Fibroblast of peridontal ligament (primary cell): ENCODE measurements around the gene SERBP1.
"Not testable (repeated sequence)": the region's sequence is repeated elsewhere in the genome, so short reads cannot be mapped to it uniquely, and the experiment has no call there.

Source experiments
- DNase-seq: peaks from one replicate; pipeline ENCODE4 v3.0.0-alpha.2; 2010; ENCODE audit errors: extremely low read depth

The SERBP1 gene

DNA sequence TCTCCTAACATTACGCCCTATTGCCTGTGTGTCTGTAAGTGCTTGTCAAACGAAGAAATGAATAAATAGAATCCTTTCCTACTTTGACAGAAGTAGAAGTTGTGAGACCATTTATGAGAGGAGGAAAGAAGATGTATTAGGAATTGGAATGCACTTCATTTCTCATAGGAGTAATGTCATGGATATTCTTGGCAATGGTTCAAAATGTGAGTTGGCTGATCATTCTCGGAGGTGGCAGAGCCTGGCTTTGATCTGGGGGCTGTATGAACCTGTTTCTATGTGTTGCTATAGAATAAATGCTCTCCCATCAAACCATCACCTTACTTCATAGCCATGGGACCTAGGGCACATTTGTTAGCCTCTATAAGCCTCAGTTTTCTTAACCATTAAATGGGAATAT, 10.1 kb upstream of the SERBP1 start:
- DNase-seq: no peak

DNA sequence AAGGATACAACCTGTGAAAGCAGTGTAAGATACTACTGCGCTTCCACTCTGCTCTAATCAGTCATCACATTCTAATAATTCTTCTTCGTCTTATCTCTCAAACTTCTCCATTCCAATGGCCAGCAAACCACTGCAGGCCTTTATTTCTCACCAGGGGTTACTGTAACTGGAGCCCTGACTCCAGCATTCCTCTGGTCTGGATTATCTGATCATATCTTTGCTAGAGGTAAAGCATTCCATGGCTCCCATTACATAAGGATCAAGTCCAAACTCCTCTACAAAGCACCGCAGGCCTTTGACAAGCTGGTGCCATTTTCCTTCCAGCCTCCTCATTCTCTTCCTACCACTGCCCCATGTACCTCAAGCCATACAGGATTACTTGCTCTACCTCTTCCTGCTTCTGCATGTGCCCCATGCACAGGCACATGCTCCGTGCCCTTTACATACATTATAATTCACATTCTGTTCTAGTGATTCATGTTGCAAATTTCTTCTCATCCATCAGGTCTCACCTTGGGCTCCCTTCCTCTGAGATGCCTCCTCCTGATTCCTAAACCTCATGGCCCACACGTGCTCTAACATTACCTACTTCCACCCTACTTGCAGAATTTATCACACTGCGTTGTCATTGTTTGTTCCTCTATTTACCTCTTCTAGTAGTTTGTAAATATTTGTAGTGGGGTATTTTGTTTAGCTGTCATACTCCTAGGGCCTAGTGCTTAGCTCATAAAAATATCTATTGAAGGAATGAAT, 9.3 kb upstream of the SERBP1 start:
- no peak for DNase-seq

- DNase-seq: no peak
Measured at GRCh38 chr1:67437961-67438360, 7.8 kb upstream of the SERBP1 start.

GRCh38 chr1:67436511-67437055, 6.4 kb upstream of the SERBP1 start:
- no peak for DNase-seq

DNA sequence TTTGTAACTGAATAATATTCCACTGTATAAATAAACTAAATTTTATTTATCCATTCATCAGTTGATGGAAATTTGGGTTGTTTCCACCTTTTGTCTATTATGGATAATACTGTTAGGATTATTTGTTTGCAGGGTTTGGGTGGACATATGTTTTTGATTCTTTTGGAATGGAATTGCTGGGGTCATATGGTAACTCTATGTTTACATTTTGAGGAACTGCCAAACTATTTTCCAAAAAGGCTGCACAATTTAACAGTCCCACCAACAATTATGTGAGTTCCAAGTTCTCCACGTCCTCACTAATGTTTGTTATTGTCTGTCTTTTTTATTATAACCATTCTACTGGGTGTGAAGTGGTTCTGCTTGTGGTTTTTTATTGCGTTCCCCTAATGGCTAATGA, 4.3 kb upstream of the SERBP1 start:
- DNase-seq: peak; percentile 90

GRCh38 chr1:67433837-67434236, 3.6 kb upstream of the SERBP1 start:
- DNase-seq: peak; percentile 19

GRCh38 chr1:67432745-67433144, 2.5 kb upstream of the SERBP1 start:
- no peak for DNase-seq

- no peak for DNase-seq
Measured at GRCh38 chr1:67431869-67432578, 1.8 kb upstream of the SERBP1 start.

DNA sequence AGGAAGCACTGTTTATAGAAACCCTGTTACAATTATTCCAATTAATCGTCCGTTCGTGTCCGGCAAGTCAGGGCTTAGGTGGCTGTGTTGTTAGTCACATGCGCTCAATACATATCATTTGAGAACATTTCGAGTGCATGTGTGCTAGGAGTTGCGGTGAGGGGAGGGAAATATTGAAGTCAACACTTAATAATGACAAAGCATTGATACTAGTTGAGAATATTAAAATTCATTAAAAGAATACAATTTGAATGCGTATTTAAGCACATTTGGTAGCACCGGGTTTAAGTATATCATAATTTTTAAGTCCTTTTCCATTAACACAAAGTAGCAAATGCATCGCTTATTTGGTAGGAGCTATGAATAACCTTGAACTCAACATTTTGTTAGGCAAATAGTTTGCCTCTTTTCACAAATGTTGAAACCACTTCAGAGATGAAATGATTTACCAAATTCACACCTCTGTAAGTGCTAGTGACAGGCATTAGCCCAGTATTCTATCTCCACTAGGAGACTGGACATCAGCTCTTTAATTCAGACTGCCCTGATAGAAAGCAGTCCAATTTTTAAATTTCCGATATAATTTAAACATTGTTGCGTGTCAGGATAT, 1.1 kb upstream of the SERBP1 start:
- DNase-seq: no peak

- no peak for DNase-seq
Measured at GRCh38 chr1:67429528-67430357, 459 bp downstream of the SERBP1 start.

DNA sequence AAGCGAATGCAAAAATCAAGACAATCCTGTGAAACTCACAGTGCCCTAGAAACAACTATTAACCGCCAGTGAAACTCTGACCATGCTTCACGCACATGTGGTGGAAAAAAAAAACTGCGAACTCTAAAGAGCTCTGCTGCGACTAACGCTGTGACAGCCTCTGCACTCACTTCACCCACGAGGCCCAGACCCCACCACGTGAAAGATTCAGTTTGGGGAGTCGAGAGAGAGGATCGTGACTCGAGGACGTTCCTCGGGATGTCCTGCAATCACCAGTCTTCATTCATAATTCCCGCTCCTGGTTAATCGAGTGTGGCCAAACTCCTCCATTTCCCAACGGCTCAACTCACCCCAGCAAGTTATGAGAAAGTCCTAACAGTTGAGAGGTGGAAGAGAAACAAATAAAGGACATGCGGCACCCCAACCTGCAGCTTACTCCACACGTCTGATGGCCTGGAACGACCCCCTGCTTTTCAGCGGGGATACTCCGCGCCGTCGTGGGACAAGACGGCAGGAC, 1.1 kb downstream of the SERBP1 start:
- DNase-seq: no peak

DNA sequence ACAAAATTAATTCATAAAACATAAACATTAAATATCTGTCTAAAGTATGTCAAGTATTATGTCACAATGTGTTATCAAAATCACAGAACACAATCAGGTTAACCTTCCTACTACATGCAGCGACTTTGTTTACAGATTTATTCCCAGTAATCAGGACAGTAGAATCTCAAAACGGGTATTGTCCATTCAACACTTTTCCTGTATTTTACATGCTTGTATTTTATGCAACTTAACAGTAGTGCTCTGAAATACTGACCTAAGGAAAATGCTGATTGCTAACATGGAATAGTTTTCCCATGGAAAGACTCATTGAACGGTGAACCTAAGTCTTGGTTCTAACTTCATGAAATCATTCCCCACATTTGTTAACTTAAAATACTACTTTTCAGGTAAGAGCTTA, 2.3 kb downstream of the SERBP1 start:
- no peak for DNase-seq

GRCh38 chr1:67427465-67427864, 2.7 kb downstream of the SERBP1 start:
- DNase-seq: no peak

DNA sequence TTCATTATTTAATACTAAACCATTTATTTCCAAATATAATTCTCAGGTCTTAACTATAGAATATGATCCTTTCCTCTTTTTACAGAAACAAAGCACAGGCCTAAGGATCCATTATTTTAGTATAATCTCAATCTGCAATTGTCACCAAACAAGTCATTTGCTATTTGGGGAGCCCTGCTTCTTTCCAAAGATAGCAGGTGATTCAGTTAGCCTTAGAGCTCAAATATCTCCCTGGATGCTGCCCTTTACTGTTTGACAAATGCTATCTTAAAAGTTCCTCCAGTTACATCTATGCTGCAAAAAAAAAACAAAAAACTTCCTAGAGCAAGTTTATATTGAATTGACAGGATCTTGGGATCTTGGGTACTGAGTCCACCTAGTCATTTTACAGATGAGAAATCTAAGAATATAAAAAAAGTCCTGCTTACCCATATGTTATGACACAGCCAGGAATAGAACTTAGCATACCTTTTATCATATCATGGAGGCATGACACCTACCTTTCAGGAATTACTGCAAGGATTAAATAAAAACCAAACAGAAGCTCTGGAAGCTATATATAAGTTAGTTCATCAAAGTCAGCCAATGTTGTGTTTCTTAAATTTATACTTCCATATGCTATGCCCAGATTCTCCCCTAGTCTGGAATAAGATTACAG, 9.2 kb downstream of the SERBP1 start:
- no peak for DNase-seq

- no peak for DNase-seq
Measured at GRCh38 chr1:67418839-67419586, 11.2 kb downstream of the SERBP1 start.

DNA sequence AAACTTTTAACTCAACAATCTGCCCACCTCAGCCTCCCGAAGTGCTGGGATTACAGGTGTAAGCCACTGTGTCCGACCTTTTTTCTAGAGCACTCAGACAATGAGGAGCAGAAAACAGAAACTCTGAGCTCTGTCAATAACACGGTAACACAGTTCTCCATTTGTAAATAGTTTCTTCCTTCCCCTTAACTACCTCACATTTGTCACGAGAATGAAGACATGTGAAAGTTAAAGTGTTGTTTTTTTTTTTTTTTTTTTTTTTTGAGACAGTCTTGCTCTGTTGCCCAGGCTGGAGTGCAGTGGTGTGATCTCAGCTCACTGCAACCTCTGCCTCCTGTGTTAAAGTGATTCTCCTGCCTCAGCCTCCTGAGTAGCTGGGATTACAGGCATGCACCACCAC, 12.5 kb downstream of the SERBP1 start:
- not testable (repeated sequence) for DNase-seq

- DNase-seq: no peak
Measured at GRCh38 chr1:67415041-67415440, 15.2 kb downstream of the SERBP1 start.

DNA sequence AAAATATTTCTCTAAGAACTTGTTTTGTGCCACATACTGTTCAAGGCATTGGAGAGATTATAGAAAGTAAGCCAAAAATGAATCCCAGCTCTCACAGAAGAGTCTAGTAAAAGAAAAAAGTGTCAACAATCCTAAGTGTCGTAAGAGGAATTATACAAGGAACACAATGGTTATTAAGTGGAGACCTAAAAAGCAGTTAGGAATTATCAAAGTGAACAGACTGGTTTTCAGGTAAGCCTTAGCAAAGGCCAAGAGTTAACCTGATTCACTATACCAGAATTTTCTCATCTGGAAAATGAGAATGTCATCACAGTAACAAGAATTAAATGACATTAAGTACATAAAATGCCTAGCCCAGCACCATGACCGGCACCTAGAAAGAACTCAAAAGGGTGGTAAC, 15.6 kb downstream of the SERBP1 start:
- DNase-seq: no peak

DNA sequence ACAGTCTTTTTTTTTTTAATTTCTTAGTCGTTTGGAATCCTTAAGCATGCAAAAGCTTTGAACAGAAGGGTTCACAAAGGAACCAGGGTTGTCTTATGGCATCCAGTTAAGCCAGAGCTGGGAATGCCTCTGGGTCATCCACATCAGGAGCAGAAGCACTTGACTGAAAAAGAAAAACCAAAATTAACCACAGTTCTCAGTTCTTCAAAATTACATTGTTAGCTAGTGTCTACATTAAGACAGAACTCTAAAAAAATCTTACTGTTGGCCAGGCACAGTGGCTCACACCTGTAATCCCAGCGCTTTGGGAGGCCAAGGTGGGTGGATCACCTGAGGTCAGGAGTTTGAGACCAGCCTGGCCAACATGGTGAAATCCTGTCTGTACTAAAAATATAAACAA, 17.1 kb downstream of the SERBP1 start:
- DNase-seq: not testable (repeated sequence)

- no peak for DNase-seq
Measured at GRCh38 chr1:67408148-67408547, 22.1 kb downstream of the SERBP1 start.
